HEK293 (cell line): ENCODE results near the gene NUMA1.
A peak's percentile ranks its signal among the peaks of the same experiment; 100 is the strongest.

Source experiments
- GLIS1 ChIP-seq: fragments of 450-650 bp; formaldehyde crosslinking; IDR thresholded peaks from 2 replicates; pipeline ENCODE4 v1.5.1; 2016; ENCODE audit warnings: missing biosample characterization, missing genetic modification characterization
- KLF7 ChIP-seq: fragments of 450-650 bp; formaldehyde crosslinking; IDR thresholded peaks from 2 replicates; pipeline ENCODE4 v1.5.1; 2016; ENCODE audit warnings: missing biosample characterization, missing genetic modification characterization, borderline replicate concordance
- MYNN ChIP-seq: fragments of 450-650 bp; formaldehyde crosslinking; IDR thresholded peaks from 2 replicates; pipeline ENCODE4 v1.5.1; 2016; ENCODE audit warnings: missing biosample characterization, missing genetic modification characterization, borderline replicate concordance
- TCF7L2 ChIP-seq: IDR thresholded peaks from 2 replicates; pipeline ENCODE4 v1.6.1; 2011; ENCODE audit warnings: low read depth, mild to moderate bottlenecking, inconsistent platforms, low read length, moderate library complexity, borderline replicate concordance
- TRIM28 ChIP-seq: IDR thresholded peaks from 2 replicates; pipeline ENCODE4 v1.6.1; 2011; ENCODE audit warnings: low read length, control low read depth, borderline replicate concordance
- ZBTB20 ChIP-seq: fragments of 450-650 bp; formaldehyde crosslinking; IDR thresholded peaks from 2 replicates; pipeline ENCODE4 v1.5.1; 2016; ENCODE audit warnings: missing biosample characterization, missing genetic modification characterization
- ZBTB21 ChIP-seq: fragments of 450-650 bp; formaldehyde crosslinking; IDR thresholded peaks from 2 replicates; pipeline ENCODE4 v1.5.1; 2017; ENCODE audit warnings: missing biosample characterization, missing genetic modification characterization
- ZFP37 ChIP-seq: fragments of 450-650 bp; formaldehyde crosslinking; IDR thresholded peaks from 2 replicates; pipeline ENCODE4 v1.5.1; 2016; ENCODE audit warnings: missing biosample characterization, missing genetic modification characterization
- ZNF112 ChIP-seq: fragments of 450-650 bp; formaldehyde crosslinking; IDR thresholded peaks from 2 replicates; pipeline ENCODE4 v1.5.0; 2017; ENCODE audit warnings: missing biosample characterization, missing genetic modification characterization
- ZNF155 ChIP-seq: fragments of 450-650 bp; formaldehyde crosslinking; IDR thresholded peaks from 2 replicates; pipeline ENCODE4 v1.5.1; 2016; ENCODE audit warnings: missing biosample characterization, missing genetic modification characterization
- ZNF16 ChIP-seq: fragments of 450-650 bp; formaldehyde crosslinking; IDR thresholded peaks from 2 replicates; pipeline ENCODE4 v1.5.1; 2016; ENCODE audit warnings: low read depth, missing biosample characterization, missing genetic modification characterization
- ZNF169 ChIP-seq: fragments of 450-650 bp; formaldehyde crosslinking; IDR thresholded peaks from 2 replicates; pipeline ENCODE4 v1.5.1; 2016; ENCODE audit warnings: missing biosample characterization, missing genetic modification characterization
- ZNF2 ChIP-seq: fragments of 450-650 bp; formaldehyde crosslinking; IDR thresholded peaks from 2 replicates; pipeline ENCODE4 v1.5.1; 2016; ENCODE audit warnings: missing biosample characterization, missing genetic modification characterization
- ZNF324 ChIP-seq: fragments of 450-650 bp; formaldehyde crosslinking; IDR thresholded peaks from 2 replicates; pipeline ENCODE4 v1.5.1; 2016; ENCODE audit warnings: missing biosample characterization, missing genetic modification characterization
- ZNF433 ChIP-seq: fragments of 450-650 bp; formaldehyde crosslinking; IDR thresholded peaks from 2 replicates; pipeline ENCODE4 v1.5.1; 2016; ENCODE audit warnings: missing biosample characterization, missing genetic modification characterization, low read depth
- ZNF473 ChIP-seq: fragments of 450-650 bp; formaldehyde crosslinking; IDR thresholded peaks from 2 replicates; pipeline ENCODE4 v1.5.1; 2017; ENCODE audit warnings: missing biosample characterization, missing genetic modification characterization
- ZNF514 ChIP-seq: fragments of 450-650 bp; formaldehyde crosslinking; IDR thresholded peaks from 2 replicates; pipeline ENCODE4 v1.5.1; 2016; ENCODE audit warnings: missing biosample characterization, missing genetic modification characterization
- ZNF560 ChIP-seq: fragments of 450-650 bp; formaldehyde crosslinking; IDR thresholded peaks from 2 replicates; pipeline ENCODE4 v1.5.1; 2017; ENCODE audit warnings: missing biosample characterization, missing genetic modification characterization, borderline replicate concordance
- ZNF561 ChIP-seq: fragments of 450-650 bp; IDR thresholded peaks from 2 replicates; pipeline ENCODE4 v1.5.1; 2018; ENCODE audit warnings: missing biosample characterization, missing genetic modification characterization, borderline replicate concordance
- ZNF670 ChIP-seq: fragments of 450-650 bp; formaldehyde crosslinking; IDR thresholded peaks from 2 replicates; pipeline ENCODE4 v1.5.1; 2016; ENCODE audit warnings: missing biosample characterization, missing genetic modification characterization, low read depth
- ZSCAN23 ChIP-seq: fragments of 450-650 bp; formaldehyde crosslinking; IDR thresholded peaks from 2 replicates; pipeline ENCODE4 v1.5.1; 2016; ENCODE audit warnings: missing biosample characterization, missing genetic modification characterization
- TF ChIP-seq, protein P1 (sequence below): fragments of 450-650 bp; formaldehyde crosslinking; IDR thresholded peaks from 2 replicates; pipeline ENCODE4 v1.5.1; 2017; ENCODE audit warnings: missing biosample characterization, missing genetic modification characterization
- TF ChIP-seq, protein P2 (sequence below): fragments of 450-650 bp; formaldehyde crosslinking; IDR thresholded peaks from 2 replicates; pipeline ENCODE4 v1.5.1; 2017; ENCODE audit warnings: missing biosample characterization, missing genetic modification characterization
- TF ChIP-seq, protein P3 (sequence below): fragments of 450-650 bp; formaldehyde crosslinking; IDR thresholded peaks from 2 replicates; pipeline ENCODE4 v1.5.1; 2016; ENCODE audit warnings: missing biosample characterization, missing genetic modification characterization
- TF ChIP-seq, protein P4 (sequence below): fragments of 450-650 bp; formaldehyde crosslinking; IDR thresholded peaks from 2 replicates; pipeline ENCODE4 v1.5.1; 2016; ENCODE audit warnings: missing biosample characterization, missing genetic modification characterization
- TF ChIP-seq, protein P5 (sequence below): fragments of 450-650 bp; formaldehyde crosslinking; IDR thresholded peaks from 2 replicates; pipeline ENCODE4 v1.5.1; 2016; ENCODE audit warnings: missing biosample characterization, missing genetic modification characterization, borderline replicate concordance
- TF ChIP-seq, protein P6 (sequence below): fragments of 450-650 bp; formaldehyde crosslinking; IDR thresholded peaks from 2 replicates; pipeline ENCODE4 v1.5.1; 2016; ENCODE audit warnings: missing biosample characterization, missing genetic modification characterization

Gene NUMA1

DNA sequence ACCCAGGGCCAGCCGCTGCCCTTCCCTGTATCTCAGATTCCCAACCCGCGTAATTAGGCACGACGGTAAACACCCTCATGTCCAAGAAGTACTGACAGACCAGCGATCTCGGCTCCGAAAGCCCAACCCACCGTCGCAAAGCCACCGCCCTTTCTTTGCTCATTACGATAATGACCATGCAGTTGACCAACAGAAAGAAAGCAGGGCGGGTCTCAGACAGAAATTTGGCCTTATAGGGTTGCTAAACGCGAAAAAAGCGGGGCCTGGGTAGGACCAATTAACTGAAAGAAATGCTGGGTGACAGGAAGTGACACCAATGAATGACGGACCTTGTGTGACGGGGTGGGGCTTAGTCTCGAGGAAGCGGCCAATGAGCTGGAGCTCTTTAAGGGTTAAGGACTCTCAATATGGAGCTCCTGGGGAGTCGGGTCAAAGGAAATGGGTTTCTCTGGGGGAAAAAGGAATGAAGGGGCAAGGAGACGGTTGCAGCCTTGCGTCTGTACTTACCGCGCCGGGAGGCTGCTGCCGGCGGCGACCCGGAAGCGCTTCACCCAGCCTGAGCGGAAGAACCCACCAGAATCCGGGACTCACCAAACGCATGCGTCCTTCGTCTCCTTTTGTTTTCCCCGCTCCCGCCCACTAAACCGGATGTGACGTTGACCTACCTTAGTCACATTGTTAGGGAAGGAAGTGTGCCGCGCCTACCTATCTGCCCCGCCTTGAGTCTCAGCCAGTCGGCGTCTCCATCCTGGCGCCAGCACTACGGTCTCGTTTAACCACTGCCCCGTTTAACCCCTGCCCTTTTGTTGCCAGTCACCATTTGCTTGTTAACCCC lies 32.0 kb upstream of the NUMA1 start, which contains the start of gene ANAPC15 (continued):
- TF ChIP-seq, protein P1, sequence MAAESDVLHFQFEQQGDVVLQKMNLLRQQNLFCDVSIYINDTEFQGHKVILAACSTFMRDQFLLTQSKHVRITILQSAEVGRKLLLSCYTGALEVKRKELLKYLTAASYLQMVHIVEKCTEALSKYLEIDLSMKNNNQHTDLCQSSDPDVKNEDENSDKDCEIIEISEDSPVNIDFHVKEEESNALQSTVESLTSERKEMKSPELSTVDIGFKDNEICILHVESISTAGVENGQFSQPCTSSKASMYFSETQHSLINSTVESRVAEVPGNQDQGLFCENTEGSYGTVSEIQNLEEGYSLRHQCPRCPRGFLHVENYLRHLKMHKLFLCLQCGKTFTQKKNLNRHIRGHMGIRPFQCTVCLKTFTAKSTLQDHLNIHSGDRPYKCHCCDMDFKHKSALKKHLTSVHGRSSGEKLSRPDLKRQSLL: no peak
- TF ChIP-seq ZNF670 (no peak), ZBTB21 (tag by site-specific recombination) (peak; percentile 72), ZNF514 (tag by site-specific recombination) (no peak), KLF7 (tag by site-specific recombination) (peak; percentile 78; the same call in 1 of the 2 replicates), ZNF169 (tag by site-specific recombination) (no peak), ZNF155 (tag by site-specific recombination) (no peak), ZNF560 (no peak), ZNF561 (no peak), ZNF324 (tag by site-specific recombination) (no peak), ZNF433 (no peak), MYNN (tag by site-specific recombination) (no peak), ZNF16 (no peak), ZFP37 (tag by site-specific recombination) (no peak), ZNF2 (tag by site-specific recombination) (peak; percentile 65; the same call in 1 of the 2 replicates), ZBTB20 (tag by site-specific recombination) (no peak), TRIM28 (no peak), ZNF112 (tag by site-specific recombination) (no peak), GLIS1 (tag by site-specific recombination) (no peak), ZNF473 (no peak), TCF7L2 (no peak), ZSCAN23 (no peak)
- TF ChIP-seq, protein P2, sequence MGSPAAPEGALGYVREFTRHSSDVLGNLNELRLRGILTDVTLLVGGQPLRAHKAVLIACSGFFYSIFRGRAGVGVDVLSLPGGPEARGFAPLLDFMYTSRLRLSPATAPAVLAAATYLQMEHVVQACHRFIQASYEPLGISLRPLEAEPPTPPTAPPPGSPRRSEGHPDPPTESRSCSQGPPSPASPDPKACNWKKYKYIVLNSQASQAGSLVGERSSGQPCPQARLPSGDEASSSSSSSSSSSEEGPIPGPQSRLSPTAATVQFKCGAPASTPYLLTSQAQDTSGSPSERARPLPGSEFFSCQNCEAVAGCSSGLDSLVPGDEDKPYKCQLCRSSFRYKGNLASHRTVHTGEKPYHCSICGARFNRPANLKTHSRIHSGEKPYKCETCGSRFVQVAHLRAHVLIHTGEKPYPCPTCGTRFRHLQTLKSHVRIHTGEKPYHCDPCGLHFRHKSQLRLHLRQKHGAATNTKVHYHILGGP (tag by site-specific recombination): no peak
- TF ChIP-seq, protein P3, sequence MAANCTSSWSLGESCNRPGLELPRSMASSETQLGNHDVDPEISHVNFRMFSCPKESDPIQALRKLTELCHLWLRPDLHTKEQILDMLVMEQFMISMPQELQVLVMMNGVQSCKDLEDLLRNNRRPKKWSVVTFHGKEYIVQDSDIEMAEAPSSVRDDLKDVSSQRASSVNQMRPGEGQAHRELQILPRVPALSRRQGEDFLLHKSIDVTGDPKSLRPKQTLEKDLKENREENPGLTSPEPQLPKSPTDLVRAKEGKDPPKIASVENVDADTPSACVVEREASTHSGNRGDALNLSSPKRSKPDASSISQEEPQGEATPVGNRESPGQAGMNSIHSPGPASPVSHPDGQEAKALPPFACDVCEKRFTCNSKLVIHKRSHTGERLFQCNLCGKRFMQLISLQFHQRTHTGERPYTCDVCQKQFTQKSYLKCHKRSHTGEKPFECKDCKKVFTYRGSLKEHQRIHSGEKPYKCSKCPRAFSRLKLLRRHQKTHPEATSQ: no peak
- TF ChIP-seq, protein P4, sequence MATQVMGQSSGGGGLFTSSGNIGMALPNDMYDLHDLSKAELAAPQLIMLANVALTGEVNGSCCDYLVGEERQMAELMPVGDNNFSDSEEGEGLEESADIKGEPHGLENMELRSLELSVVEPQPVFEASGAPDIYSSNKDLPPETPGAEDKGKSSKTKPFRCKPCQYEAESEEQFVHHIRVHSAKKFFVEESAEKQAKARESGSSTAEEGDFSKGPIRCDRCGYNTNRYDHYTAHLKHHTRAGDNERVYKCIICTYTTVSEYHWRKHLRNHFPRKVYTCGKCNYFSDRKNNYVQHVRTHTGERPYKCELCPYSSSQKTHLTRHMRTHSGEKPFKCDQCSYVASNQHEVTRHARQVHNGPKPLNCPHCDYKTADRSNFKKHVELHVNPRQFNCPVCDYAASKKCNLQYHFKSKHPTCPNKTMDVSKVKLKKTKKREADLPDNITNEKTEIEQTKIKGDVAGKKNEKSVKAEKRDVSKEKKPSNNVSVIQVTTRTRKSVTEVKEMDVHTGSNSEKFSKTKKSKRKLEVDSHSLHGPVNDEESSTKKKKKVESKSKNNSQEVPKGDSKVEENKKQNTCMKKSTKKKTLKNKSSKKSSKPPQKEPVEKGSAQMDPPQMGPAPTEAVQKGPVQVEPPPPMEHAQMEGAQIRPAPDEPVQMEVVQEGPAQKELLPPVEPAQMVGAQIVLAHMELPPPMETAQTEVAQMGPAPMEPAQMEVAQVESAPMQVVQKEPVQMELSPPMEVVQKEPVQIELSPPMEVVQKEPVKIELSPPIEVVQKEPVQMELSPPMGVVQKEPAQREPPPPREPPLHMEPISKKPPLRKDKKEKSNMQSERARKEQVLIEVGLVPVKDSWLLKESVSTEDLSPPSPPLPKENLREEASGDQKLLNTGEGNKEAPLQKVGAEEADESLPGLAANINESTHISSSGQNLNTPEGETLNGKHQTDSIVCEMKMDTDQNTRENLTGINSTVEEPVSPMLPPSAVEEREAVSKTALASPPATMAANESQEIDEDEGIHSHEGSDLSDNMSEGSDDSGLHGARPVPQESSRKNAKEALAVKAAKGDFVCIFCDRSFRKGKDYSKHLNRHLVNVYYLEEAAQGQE (tag by site-specific recombination): no peak
- TF ChIP-seq, protein P5, sequence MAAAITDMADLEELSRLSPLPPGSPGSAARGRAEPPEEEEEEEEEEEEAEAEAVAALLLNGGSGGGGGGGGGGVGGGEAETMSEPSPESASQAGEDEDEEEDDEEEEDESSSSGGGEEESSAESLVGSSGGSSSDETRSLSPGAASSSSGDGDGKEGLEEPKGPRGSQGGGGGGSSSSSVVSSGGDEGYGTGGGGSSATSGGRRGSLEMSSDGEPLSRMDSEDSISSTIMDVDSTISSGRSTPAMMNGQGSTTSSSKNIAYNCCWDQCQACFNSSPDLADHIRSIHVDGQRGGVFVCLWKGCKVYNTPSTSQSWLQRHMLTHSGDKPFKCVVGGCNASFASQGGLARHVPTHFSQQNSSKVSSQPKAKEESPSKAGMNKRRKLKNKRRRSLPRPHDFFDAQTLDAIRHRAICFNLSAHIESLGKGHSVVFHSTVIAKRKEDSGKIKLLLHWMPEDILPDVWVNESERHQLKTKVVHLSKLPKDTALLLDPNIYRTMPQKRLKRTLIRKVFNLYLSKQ: no peak
- TF ChIP-seq, protein P6, sequence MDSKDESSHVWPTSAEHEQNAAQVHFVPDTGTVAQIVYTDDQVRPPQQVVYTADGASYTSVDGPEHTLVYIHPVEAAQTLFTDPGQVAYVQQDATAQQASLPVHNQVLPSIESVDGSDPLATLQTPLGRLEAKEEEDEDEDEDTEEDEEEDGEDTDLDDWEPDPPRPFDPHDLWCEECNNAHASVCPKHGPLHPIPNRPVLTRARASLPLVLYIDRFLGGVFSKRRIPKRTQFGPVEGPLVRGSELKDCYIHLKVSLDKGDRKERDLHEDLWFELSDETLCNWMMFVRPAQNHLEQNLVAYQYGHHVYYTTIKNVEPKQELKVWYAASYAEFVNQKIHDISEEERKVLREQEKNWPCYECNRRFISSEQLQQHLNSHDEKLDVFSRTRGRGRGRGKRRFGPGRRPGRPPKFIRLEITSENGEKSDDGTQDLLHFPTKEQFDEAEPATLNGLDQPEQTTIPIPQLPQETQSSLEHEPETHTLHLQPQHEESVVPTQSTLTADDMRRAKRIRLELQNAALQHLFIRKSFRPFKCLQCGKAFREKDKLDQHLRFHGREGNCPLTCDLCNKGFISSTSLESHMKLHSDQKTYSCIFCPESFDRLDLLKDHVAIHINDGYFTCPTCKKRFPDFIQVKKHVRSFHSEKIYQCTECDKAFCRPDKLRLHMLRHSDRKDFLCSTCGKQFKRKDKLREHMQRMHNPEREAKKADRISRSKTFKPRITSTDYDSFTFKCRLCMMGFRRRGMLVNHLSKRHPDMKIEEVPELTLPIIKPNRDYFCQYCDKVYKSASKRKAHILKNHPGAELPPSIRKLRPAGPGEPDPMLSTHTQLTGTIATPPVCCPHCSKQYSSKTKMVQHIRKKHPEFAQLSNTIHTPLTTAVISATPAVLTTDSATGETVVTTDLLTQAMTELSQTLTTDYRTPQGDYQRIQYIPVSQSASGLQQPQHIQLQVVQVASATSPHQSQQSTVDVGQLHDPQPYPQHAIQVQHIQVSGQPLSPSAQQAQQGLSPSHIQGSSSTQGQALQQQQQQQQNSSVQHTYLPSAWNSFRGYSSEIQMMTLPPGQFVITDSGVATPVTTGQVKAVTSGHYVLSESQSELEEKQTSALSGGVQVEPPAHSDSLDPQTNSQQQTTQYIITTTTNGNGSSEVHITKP (tag by site-specific recombination): peak; percentile 11; the same call in 1 of the 2 replicates
